Measurements from ENCODE around the gene MANF. TPM values are rescaled to one million over a fixed set of nuclear protein-coding genes. Genes with fewer than 3 reads are reported as not detected.

The MANF gene
- total RNA-seq, 1 donor from 2014 or later, result 212 TPM

DNA sequence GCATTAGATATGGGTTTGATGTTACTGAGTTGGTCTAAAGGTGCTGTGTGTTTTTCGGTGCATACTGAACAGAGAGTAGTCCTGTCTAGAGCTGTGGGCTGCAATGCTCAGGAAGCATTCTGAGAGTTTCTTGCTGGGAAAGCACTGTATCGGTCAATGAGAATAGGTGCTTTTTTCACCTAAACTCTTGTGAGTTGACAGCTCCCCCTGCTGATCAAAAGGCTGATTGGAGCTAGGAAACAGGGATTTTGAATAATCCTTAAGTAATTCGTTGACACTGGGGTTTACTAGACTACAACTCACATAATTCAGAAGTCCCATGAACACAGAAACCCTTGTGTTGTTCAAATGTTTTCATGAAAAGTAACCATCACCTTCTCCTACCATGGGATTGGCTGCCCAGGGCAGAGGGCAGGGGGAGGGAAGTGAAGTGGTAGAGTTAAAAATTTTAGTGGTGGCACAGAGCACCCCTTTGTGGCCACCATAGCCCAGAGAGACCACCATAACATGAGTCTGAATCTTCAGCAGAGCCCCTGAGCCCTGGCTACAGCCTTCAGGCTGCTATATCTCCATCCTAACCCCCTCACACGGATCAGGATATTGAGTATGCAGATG is 13.0 kb upstream of the MANF start:
- intact Hi-C loops (cut with micrococcal nuclease), result loop anchor here (1.0 to 2.0 kb wide), 2 partner anchors 401 to 756 kb away; no protein-coding TSS in a partner anchor

DNA sequence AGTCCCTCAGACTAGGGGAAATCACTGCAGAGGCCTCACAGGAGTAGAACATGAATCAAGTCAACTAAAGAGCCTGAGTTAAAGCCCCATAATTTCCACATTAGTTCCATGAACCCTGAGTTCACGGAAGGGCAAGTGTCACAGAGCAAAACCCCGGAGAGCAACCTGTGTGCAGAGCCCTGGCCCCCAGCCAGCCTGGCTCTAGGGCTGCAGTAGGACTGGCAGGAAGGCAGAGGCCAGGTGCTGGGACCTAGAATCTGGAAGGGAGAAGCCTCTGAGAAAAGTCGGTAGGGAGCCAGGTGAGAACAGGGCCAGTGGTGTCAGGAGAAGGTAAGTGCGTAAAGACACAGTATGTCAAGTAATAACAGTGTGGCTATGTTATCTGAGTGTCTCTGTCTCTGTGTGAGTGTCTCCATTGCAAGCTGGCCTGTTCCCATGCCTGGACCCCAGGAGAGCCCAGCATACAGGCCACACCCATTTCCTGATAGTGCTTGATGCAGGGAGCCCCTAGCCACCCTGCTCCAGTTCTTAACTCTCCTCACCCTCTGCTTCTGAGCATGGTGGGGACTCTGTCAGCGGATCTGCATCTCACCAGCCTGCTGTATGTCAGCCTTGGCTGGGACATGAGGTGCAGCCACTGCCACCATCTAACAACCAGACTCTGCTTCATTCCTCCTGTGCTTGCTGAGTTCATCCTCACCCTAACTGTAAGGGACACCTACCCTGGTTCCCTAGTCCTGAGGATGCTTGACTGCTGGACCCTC is 11.3 kb upstream of the MANF start:
- intact Hi-C loops (cut with micrococcal nuclease), result loop anchor here (2.0 kb wide), 1 partner anchor 403 kb away; no protein-coding TSS in a partner anchor

DNA sequence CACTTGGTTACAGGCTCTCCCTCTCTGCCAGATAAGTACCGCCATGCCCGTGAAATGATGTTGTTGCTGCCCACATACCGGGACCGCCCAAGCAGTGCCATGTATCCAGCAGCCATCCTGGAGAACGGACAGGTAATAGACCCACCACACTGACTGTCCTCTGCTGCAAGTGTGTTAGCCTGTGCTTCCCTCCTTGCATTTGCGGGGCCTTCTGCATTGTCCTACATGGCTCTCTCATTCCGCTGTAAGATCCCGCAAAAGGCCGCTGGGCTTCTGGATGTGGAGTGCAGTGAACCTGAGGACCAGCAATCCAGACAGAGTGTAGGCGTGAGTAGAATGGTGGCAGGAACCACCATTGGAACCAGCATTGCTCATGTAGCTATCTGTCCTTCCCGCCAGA is 10.6 kb upstream of the MANF start:
- intact Hi-C loops (cut with micrococcal nuclease), result no loop called here

DNA sequence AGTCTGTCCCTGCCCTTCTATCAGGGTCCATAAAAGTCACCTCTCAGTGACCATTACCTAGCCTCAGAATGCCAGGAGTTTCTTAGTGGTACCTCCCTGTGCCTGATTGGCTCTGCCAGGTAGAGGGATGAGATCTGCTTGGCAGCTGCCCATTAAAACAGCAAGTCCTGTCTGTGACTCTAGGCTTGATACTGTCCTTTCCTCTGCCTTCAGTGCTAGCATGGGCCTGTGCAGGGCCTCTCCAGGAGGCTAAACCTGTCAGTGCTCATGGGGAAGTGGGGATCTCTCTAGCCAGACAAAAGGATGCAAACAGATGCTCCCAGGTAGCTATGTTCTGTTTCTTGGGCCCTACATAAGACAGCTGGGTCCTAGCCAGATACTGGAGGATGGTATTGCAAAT is 10.0 kb upstream of the MANF start:
- intact Hi-C loops (cut with micrococcal nuclease), result no loop called here

DNA sequence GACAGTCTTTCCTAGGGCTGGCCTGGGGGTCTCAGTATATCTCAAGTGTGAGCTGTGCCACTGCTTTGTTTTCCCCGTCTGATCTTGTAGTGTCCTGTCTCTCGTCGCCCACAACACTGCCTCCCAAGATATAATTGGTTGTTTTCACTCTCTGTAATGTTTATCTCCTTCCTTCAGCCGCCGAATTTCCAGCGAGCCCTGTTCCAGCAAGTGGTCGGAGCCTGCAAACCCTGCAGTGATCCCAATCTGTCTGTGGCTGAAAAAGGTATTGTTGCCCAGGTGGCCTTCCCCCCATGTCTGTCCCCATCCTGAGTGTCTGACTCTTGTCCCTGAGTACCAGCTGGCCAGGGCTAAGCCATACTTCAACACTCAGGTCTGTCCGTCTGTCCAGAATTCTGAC is 9.5 kb upstream of the MANF start:
- intact Hi-C loops (cut with micrococcal nuclease), result no loop called here

DNA sequence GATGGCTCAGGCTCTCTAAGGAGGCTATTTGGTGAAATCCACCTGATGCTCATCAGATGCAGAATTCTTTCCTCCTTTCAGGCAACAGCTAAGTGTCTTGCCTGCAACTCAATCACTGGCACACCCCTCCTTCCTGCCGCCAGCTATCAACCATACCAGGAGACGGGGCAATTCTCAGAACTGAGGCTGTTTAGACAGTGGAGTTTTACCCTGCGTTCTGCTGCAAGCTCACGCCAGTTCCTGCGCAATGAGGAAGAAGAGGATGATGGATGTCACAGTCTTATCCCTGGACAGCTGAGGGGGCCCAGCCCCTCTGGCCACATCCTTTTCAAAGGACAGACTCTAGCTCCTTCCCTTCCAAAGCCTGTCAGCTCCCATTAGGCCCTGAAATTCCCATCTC is 7.0 kb upstream of the MANF start:
- intact Hi-C loops (cut with micrococcal nuclease), result no loop called here

DNA sequence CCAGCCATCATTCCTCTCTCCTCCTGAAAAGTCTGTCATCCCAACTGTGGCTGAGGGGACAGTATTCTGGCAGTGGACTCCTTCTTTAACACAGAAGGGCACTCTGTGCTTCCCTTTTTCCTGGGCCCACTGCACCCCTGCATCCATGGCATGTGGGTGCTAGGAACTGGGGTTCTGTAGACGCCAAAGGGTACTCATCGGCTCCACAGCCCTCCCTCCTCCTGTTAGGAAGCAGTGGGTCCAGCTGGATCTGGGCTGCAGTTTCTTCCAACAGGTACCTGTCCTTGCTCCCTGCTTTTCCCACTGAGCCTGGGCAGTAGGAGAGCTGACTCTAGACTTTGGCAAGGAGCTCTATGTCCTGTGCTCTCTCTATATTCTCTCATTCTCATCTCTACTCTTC is 6.4 kb upstream of the MANF start:
- intact Hi-C loops (cut with micrococcal nuclease), result no loop called here

DNA sequence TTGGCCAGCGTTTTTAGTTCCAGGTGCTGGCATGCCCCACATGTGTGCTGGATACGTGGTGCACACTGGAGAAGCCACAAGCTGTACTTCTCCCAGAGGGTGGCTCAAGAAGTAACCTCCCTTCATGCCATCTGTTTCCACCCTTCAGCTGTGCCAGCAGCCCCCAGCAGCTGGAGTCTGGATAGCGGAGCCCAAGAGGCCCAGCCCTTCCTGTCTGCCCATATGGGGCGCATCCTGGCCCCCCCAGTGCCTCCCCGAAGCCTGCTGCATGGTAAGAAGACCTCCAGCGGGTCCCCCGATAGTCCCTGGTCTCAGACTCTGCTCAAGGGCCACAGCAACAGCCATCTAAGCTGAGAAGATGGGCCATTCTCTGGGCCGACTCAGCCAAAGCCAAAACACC is 5.8 kb upstream of the MANF start:
- intact Hi-C loops (cut with micrococcal nuclease), result no loop called here

DNA sequence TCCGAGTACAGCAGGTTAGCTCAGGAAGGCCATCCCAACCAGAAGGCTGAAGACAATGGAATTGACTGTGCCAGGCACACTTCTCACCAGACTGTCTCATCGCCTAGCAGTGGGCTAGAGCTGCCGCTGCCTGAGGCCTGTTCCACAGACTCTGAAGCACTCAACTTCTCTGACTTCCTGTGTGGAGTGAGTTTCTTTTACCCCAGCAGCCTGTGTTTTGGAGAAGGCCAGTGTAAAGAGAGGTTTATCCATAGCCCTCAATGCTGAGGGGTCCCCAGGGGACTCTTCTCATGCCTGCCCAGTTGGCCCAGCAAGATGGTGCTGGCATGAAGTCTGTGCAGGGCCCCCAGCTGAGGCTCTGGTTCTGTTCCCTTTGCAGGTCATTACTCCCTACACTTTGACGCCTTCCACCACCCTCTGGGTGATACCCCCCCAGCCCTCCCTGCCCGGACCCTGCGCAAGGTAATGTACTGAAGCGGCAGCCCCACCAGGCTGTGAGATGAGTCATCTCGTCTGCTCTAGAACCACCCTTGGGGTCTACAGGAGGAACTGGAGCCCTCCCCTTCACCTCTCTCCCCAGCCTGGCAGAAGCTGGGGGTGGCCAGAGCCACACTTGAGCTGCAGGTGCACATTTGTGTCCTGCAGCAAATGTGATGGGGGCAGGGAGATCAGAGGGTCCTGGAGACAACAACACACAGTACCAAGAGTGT is 5.2 kb upstream of the MANF start:
- intact Hi-C loops (cut with micrococcal nuclease), result loop anchor here (10.0 kb wide), 1 partner anchor 1145 kb away; the partner anchor contains the start of gene GNAI2

DNA sequence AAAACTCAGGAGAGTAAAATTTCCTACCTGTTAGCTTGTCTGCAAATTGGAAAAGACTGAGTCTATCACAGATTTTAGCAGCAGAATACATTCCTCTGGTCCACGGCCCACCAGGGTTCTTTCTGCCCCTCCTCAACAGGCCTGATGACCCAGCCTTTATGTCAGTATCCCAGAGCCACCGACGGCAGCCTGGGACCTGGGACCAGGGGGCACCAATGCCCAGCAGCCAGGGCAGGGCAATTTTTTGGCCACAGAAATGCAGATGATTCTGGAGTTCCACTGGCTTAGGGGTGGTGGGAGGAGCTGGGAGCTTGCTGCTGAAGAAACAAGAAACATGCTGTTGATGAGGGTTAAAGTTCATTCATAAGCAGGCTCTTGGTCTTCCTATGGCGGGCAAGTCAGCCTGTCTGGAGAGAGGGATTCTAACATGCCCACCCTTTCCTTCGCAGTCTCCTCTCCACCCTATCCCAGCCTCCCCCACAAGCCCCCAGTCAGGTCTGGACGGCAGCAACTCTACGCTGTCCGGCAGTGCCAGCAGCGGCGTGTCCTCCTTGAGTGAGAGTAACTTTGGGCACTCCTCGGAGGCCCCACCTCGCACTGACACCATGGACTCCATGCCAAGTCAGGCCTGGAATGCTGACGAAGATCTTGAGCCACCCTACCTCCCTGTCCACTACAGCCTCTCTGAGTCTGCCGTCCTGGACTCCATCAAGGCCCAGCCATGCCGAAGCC is 4.3 kb upstream of the MANF start:
- intact Hi-C loops (cut with micrococcal nuclease), result loop anchor here (10.0 kb wide), 1 partner anchor 1146 kb away; the partner anchor contains the start of gene GNAI2

DNA sequence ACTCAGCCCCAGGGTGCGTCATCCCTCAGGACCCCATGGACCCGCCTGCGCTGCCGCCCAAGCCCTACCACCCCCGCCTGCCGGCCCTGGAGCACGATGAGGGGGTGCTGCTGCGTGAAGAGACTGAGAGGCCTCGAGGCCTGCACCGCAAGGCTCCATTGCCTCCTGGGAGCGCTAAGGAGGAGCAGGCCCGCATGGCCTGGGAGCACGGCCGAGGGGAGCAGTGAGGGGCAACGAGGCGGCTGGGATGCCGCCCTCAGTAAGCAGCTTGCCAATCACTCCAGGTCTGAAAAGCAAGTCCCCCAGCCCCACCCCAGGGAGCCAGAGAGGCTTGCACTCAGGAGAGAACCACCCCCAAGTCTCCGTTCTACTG is 3.8 kb upstream of the MANF start:
- intact Hi-C loops (cut with micrococcal nuclease), result loop anchor here (10.0 kb wide), 1 partner anchor 1147 kb away; the partner anchor contains the start of gene GNAI2

DNA sequence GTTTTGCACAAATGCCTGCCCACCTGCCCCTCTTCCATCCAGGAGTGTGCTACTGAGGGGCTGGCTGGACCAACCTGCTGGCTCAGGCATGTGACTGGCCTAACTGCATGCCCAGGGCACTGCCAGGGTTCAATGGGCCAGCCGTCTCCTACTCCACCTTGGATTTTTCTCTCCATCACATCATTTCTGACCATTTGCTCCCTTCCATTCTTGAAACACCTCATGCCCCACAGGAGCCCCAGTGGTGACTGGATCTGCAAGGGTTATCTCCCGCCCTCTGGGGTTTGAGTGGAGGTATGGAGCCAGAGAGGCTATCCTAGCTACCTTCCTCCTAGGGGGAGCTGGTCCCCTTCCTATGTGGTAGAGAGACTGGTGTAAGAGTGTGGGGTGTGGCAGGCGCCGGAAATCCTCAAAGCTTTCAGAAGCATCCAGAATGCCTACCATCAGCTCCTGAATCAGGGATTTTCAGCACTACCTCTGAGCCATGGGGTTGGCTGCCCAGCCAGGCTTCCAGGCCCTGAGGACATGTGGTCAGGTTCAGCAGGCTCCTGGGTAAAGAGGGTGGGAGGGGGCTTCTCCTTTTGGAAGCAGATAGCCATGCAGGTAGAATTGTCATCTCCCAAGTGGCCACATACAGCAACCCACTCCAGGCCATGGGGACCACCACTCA is 2.9 kb upstream of the MANF start:
- intact Hi-C loops (cut with micrococcal nuclease), result loop anchor here (10.0 kb wide), 1 partner anchor 1147 kb away; the partner anchor contains the start of gene GNAI2

DNA sequence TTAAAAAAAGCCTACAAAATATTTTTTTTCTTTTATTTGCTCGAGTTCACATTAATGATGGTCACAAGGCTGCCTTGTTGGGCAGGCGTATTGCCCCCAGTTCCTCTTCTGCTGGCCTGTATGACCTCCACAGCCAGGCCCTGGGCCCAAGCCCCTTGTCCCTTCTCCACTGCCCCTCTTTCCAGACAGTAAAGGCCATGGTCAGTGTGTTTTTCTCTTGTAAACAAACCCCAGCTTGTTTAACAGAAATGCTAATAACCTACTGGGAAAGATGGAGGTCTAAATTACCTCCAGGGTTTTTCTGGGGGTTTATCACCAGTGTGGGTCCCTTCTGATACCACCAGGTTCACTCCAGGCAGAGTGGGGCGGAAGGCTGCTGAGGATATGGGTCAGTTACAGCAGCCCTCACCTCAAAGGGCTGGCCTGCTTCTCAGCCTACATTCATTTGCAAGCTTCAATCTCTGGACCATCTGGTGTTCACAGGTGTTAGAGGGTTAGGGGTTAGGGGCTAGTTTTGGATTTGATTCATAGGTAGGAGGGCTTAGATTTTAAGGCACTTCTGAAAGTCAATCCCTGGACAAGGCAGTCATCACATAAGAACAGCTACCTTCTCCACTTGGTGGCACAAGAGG is 2.0 kb upstream of the MANF start:
- intact Hi-C loops (cut with micrococcal nuclease), result loop anchor here (10.0 kb wide), 1 partner anchor 1148 kb away; the partner anchor contains the start of gene GNAI2

DNA sequence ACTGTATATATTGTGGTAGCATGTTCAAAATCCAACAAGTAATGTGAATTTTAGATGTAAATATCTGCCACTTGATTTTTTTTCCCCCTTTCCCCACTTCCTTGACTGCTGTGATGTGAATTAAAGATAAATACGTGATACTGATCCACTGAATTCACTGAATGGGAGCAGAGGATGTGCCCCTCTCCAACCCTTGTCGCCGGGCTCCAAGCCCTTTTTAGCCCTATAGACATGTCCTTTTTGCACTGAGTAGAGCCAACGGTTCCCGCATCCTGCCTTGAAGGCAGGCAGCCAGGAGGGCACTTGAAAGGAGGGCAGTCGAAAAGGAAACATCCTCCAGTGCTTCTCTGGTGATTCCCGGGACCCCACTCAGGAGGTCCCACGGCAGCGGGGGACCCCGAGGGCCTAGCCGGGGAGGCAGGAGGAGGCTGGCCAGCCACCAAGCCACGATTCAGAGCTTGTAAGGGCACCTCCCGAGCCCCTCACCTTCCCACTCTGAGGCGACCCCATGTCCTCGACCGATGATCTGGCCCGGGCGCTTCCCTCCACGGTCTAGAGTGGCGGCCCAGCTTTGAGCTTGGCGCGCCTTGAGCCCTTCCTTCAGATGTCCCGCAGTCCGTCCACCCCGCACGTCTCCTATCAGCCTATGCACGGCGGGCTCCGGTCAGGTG is 901 bp upstream of the MANF start:
- intact Hi-C loops (cut with micrococcal nuclease), result loop anchor here (2.0 to 10.0 kb wide), 2 partner anchors 811 to 1149 kb away; partner anchors contain the start of gene GNAI2

DNA sequence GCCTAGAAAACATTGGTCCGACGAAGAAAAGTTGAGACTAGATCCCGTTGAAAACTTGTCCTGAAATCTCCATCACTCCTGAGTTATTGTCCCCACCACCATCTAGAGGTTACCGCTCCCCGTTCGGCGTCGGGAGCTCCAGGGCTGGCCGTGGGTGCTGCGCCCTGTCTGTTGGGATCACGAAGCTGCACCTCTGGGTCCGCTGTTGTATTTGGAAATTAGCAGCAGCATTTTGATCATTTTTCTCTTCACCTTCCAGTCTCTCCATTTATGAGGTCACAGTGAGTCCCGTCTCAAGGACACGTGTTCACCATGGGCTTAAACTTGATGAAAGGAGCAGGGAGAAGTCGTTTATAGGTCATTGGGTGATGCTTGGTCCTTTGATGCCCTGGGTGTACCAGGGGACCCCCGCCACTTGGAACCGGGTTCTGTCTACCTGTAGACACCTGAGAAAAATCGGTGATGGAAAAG is 565 bp downstream of the MANF start:
- intact Hi-C loops (cut with micrococcal nuclease), result loop anchor here (1.0 to 10.0 kb wide), 5 partner anchors 413 to 1151 kb away; partner anchors contain the start of gene GNAI2

DNA sequence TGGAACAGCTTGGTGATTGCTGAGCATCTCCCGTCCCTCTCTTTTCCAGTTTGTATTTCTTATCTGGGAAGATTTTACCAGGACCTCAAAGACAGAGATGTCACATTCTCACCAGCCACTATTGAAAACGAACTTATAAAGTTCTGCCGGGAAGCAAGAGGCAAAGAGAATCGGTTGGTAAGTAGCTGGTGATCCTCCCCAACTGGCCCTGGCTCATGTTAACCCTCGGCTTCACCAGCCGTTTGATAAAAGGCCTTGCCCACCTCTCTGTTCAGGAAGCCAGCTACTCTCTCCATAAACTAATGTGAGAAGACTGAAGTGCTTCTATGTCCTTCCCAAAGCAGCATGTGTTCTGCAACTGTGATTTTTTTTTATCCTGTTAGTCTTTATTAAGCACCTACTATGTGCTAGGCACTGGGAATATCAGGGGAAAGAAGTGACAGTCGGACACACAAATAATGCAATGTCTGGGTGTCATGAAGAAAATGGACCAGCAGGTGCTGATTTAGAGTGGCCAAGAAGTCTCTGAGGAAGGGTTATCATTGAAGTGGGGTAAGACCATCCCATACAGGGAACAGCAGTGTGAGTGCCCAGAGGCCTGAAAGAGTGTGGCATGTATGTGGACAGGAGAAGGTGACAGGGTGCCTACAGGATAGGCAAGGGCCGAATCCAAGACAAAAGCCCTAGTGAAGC is 1.2 kb downstream of the MANF start:
- intact Hi-C loops (cut with micrococcal nuclease), result loop anchor here (5.0 to 10.0 kb wide), 3 partner anchors 414 to 1152 kb away; partner anchors contain the start of gene GNAI2

DNA sequence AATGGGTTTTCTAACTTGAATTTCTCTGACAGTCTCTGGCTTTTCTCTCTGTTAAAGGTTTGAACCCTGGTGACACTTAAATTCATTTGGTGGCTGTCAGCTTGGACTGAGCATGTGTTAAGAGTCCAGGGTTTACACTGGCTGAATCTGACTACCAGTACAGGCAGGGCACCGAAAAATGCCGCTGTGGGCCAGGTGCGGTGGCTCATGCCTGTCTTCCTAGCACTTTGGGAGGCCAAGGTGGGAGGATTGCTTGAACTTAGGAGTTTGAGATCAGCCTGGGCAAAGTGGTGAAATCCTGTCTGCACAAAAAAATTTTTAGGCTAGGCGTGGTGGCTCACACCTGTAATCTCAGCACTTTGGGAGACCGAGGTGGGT is 1.8 kb downstream of the MANF start:
- intact Hi-C loops (cut with micrococcal nuclease), result loop anchor here (5.0 to 10.0 kb wide), 3 partner anchors 415 to 1152 kb away; partner anchors contain the start of gene GNAI2

DNA sequence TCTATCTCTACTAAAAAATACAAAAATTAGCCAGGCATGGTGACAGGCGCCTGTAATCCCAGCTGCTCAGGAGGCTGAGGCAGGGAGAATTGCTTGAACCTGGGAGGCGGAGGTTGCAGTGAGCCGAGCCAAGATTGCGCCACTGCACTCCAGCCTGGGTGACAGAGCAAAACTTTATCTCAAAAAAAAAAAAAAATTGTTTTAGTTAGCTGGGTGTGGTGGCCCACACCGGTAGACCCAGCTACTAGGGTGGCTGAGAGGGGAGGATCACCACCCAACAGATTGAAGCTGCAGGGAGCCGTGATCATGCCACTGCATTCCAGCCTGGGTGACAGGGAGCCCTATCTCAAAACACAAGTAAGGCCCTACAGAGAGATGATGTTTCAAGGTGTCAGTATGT is 2.2 kb downstream of the MANF start:
- intact Hi-C loops (cut with micrococcal nuclease), result loop anchor here (5.0 to 10.0 kb wide), 3 partner anchors 415 to 1152 kb away; partner anchors contain the start of gene GNAI2
